Epithelial cell of esophagus (primary cell): ENCODE data around the gene KCNA5.

ENCODE experiments used
- DNase-seq: peaks from one replicate; pipeline ENCODE4 v3.0.0; 2010; ENCODE audit warnings: low read depth
- H3K4me3 ChIP-seq: 2 replicates; pipeline ENCODE4 v1.5.1; 2011; ENCODE audit warnings: mild to moderate bottlenecking, low read length, control low read depth
- TF ChIP-seq, protein P1 (sequence below): IDR thresholded peaks from 2 replicates; pipeline ENCODE4 v1.5.1; 2011; ENCODE audit warnings: low read depth, mild to moderate bottlenecking, low read length, control low read depth, inconsistent platforms; ENCODE audit not compliant: insufficient read depth; ENCODE audit errors: missing control alignments

The KCNA5 gene

DNA sequence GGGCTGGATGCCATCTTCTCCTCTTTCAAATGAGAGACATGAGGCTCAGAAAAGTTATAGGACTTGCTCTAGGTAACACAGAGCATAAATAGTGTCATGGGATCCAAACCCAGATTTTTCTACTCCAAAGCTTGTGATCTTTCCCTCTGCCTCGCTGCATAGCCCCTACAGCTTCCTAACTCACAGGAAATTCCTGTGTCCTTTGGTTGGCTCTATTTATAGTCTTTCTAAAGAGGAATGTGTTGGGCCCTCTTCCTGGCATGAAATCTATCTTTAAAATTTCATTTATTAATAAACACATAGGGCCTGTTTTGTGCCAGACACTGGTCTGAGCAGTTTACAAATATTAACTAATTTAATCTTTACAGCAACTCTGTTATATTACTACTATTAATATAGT, 9.8 kb upstream of the KCNA5 start:
- no peak for DNase-seq
- TF ChIP-seq, protein P1, sequence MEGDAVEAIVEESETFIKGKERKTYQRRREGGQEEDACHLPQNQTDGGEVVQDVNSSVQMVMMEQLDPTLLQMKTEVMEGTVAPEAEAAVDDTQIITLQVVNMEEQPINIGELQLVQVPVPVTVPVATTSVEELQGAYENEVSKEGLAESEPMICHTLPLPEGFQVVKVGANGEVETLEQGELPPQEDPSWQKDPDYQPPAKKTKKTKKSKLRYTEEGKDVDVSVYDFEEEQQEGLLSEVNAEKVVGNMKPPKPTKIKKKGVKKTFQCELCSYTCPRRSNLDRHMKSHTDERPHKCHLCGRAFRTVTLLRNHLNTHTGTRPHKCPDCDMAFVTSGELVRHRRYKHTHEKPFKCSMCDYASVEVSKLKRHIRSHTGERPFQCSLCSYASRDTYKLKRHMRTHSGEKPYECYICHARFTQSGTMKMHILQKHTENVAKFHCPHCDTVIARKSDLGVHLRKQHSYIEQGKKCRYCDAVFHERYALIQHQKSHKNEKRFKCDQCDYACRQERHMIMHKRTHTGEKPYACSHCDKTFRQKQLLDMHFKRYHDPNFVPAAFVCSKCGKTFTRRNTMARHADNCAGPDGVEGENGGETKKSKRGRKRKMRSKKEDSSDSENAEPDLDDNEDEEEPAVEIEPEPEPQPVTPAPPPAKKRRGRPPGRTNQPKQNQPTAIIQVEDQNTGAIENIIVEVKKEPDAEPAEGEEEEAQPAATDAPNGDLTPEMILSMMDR, result no peak
- H3K4me3 ChIP-seq, result no peak overlapping the region

DNA sequence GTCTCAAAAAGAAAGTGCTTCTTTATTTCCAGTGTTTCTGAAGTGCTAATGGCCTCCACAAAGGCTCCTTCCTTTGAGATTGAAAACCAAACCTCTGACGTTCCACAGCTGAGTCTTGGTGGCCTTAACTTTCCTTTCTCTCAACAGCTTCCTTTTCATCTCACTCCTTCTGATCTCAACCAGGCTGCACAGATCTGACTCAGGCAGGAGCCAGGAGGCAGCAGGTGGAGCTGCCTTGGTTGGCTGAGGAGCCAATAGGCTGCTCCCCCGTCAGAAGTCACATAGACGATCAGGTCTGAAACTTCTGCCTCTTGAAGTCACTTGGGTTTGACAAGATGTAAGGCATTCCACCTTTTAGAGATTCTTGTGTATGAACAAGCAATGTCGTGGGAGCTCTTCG, 9.1 kb upstream of the KCNA5 start:
- no peak overlapping the region for H3K4me3 ChIP-seq
- DNase-seq, result no peak
- TF ChIP-seq, protein P1, result no peak

DNA sequence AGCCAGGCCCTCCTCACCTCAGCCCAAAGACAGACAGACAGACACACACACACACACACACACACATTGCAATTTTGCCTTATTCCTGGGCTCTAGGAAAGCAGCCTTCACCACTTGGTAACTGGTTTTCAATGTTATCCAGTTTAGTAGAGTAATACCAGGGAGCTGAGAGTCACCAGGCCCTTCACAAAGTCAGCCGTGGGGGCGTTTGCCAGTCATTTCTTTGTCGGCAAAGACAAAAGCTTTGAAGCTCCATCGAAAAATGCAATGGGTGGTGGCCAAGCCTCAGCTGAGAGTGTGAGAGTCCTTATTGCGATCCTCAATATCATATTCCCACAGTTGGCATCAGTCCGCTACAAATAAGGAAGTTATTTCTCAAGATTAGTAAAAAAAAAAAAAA, 8.1 kb upstream of the KCNA5 start:
- TF ChIP-seq, protein P1, result no peak
- no peak for DNase-seq
- H3K4me3 ChIP-seq, result no peak overlapping the region

DNA sequence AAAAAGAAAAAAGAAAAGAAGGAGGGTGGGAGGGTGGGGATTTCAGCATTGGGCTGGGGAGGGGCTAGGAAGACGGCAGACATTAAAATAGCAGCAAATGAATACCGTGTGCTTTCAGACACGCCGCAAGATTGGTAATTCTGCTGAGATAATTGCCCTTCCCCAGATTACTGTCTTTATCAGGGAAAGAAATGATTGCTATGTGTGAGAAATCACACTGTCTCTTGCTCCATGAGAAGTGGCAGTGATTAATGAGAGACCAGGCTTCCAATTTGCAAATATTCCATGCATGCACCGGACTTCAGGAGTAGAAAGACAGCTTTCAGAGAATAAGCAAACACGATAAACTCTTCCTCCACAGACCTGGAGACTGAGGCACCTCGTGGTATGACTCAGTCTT, 7.6 kb upstream of the KCNA5 start:
- TF ChIP-seq, protein P1, result no peak
- DNase-seq, result no peak
- no peak overlapping the region for H3K4me3 ChIP-seq

DNA sequence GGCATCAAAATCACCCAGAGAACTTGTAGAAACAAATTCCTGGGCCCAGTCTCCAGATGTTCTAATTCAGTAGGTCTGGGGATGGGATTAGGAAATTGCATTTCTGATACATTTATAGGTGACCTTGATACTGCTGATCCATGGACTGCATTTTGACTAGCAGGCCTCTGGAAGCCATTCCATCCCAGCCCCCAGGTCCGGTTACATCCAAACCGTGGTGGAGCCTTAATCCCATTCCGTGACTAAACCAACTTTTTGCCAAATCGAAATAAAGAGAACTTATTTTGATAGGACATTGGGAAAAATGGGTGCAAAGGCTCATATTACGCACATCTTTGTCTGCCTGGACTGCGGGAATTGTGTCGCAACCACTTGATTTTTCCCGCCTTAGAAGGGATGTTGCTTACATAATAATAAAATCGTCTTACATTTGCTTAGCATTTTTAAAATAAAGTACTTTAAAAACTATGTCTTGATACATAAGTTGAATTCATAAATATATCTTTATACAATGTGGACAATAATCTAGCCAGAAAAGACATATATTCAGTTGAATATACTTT, 5.8 kb upstream of the KCNA5 start:
- DNase-seq, result no peak
- TF ChIP-seq, protein P1, result no peak
- no peak overlapping the region for H3K4me3 ChIP-seq

DNA sequence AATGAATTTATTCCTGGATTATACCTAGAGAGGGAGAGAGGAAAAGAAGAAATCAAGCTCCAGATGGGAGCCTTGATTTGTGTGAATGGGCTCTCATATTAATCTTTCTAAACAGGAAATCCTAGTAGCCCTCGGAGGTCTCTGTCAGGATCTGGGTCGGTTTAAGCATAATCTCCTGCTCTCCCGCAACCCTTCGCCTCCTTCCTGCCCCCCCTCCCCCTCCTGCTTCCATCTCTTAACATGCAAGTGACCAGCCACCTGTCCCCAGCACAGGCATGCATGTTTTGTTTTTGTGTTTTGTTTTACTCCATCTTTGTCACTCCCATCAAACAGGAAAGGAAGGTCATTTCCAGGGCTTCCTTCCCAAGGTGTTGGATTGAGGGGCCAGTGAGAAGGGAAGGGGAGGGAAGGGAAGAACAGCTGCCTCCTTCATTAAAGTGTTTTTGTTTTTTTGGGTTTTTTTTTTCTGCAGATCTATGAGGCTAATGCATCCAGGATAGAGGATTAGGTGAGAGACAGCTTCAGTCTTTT, 4.8 kb upstream of the KCNA5 start:
- no peak for DNase-seq
- TF ChIP-seq, protein P1, result no peak
- H3K4me3 ChIP-seq, result no peak overlapping the region

DNA sequence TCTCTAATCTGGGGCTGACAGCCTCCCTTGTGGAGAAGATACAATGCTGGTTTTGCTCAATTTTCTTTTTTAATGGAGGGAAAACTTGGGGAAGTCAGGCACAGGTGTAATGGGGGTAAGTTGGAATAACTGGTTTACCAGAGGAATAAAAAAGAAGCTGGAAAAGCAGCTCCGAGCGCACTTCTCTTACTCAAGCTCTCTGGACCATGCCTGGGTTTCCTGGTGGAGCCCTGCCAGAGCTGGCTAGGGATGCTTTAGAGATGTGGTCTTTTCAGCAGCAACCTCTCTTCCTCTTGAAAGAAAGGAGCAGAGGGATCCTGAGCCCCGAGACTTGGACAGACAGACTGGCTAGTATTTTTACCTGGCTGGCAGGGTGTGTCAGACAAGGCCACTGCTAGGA, 3.9 kb upstream of the KCNA5 start:
- TF ChIP-seq, protein P1, result no peak
- DNase-seq, result no peak
- no peak overlapping the region for H3K4me3 ChIP-seq
